Measurements from ENCODE around the gene LAPTM5. TPM values are rescaled to one million over a fixed set of nuclear protein-coding genes. Genes with fewer than 3 reads are reported as not detected.
"Not testable (repeated sequence)": the region's sequence is repeated elsewhere in the genome, so short reads cannot be mapped to it uniquely, and the experiment has no call there.

Gene LAPTM5
- total RNA-seq, 1 experiment from 2014 or later, result 0.15 TPM

GRCh38 chr1:30688920-30689794 is 68.4 kb downstream of the LAPTM5 start:
- H3K79me1 ChIP-seq (ENCODE audit: insufficient read depth, low read depth, low read length, poor library complexity, severe bottlenecking), result no peaks in the 10 kb centered on the region
- H2BK20ac ChIP-seq (ENCODE audit: low read depth, low read length, poor library complexity, severe bottlenecking), result no peak overlapping the region
- H3K4me1 ChIP-seq (ENCODE audit: insufficient read depth, low read length), result peaks cover 14% of the 10 kb centered on the region
- H2AK5ac ChIP-seq (ENCODE audit: insufficient read length, low read length), result no peak overlapping the region
- no peak overlapping the region for H2AFZ ChIP-seq (ENCODE audit: low read length)
- no peak overlapping the region for H3K4me2 ChIP-seq (ENCODE audit: insufficient read depth, insufficient read length, low read length)
- Mint-ChIP-seq H3K4me3 (no peak overlapping the region; a peak in 1 of 5 replicates), H3K27ac (no peak overlapping the region; a peak in 1 of 7 replicates), H3K27me3 (ENCODE audit: low read depth) (peaks cover 20% of the 10 kb centered on the region), H3K36me3 (ENCODE audit: insufficient read depth in 1 of 3, low read depth in 3 of 3) (no peaks in the 10 kb centered on the region; a peak in 1 of 7 replicates), H3K9me3 (no peaks in the 10 kb centered on the region; a peak in 1 of 5 replicates), H3K4me1 (peaks cover 25 to 53% of the 10 kb centered on the region in 2 experiments)
- no peak overlapping the region for H2BK5ac ChIP-seq (ENCODE audit: insufficient read length, low read length)
- no peak overlapping the region for H2BK120ac ChIP-seq (ENCODE audit: low read depth, low read length, poor library complexity, severe bottlenecking)
- no peak for DNase-seq
- H3K27me3 ChIP-seq (ENCODE audit: insufficient read depth, low read length), result no peaks in the 10 kb centered on the region
- no peaks in the 10 kb centered on the region for H4K20me1 ChIP-seq (ENCODE audit: control insufficient read depth, insufficient read depth, insufficient read length)
- TF ChIP-seq, protein P1, sequence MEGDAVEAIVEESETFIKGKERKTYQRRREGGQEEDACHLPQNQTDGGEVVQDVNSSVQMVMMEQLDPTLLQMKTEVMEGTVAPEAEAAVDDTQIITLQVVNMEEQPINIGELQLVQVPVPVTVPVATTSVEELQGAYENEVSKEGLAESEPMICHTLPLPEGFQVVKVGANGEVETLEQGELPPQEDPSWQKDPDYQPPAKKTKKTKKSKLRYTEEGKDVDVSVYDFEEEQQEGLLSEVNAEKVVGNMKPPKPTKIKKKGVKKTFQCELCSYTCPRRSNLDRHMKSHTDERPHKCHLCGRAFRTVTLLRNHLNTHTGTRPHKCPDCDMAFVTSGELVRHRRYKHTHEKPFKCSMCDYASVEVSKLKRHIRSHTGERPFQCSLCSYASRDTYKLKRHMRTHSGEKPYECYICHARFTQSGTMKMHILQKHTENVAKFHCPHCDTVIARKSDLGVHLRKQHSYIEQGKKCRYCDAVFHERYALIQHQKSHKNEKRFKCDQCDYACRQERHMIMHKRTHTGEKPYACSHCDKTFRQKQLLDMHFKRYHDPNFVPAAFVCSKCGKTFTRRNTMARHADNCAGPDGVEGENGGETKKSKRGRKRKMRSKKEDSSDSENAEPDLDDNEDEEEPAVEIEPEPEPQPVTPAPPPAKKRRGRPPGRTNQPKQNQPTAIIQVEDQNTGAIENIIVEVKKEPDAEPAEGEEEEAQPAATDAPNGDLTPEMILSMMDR (conservative IDR thresholded peaks at IDR 0.05), result no peak
- H2BK12ac ChIP-seq (ENCODE audit: insufficient read length, low read depth, low read length), result no peak overlapping the region
- H2BK15ac ChIP-seq (ENCODE audit: low read depth, low read length), result no peak overlapping the region
- no peak overlapping the region for H3K18ac ChIP-seq (ENCODE audit: insufficient read length, low read depth, low read length)
- WGBS (ENCODE audit: extremely low coverage, insufficient read length, low lambda C conversion rate), result no CpG with 5 or more reads among the region's 11 CpGs
- no peaks in the 10 kb centered on the region for H3K9me3 ChIP-seq (ENCODE audit: control insufficient read depth, low read depth, low read length)
- no peak overlapping the region for H3K56ac ChIP-seq (ENCODE audit: insufficient read length, low read depth, low read length)
- H3K23me2 ChIP-seq (ENCODE audit: insufficient read length, low read depth, low read length, poor library complexity, severe bottlenecking), result no peaks in the 10 kb centered on the region
- H3T11ph ChIP-seq (ENCODE audit: low read length), result no peak overlapping the region
- no peak overlapping the region for H3K14ac ChIP-seq (ENCODE audit: insufficient read depth, low read length)
- no peak overlapping the region for H3K4ac ChIP-seq (ENCODE audit: low read depth, low read length)
- no peak overlapping the region for H3K27ac ChIP-seq (ENCODE audit: insufficient read length, low read depth, low read length)
- H4K8ac ChIP-seq (replicated peaks; ENCODE audit: insufficient read length, low read depth, low read length), result no peak overlapping the region
- H3K79me2 ChIP-seq (ENCODE audit: insufficient read depth, low read length), result no peaks in the 10 kb centered on the region
- H4K5ac ChIP-seq (ENCODE audit: insufficient read length, low read depth, low read length), result no peak overlapping the region
- no peak overlapping the region for H3K23ac ChIP-seq (ENCODE audit: insufficient read length, low read depth, low read length)
- H3K9ac ChIP-seq (ENCODE audit: extremely low read depth, insufficient read length, low read length), result no peak overlapping the region
- no peak overlapping the region for H4K91ac ChIP-seq (ENCODE audit: insufficient read length, low read depth, low read length)

GRCh38 chr1:30688516-30688915 is 69.1 kb downstream of the LAPTM5 start:
- not testable (repeated sequence) for H3K27me3 ChIP-seq (ENCODE audit: insufficient read depth, low read length); H2AFZ ChIP-seq (ENCODE audit: low read length); H4K8ac ChIP-seq (replicated peaks; ENCODE audit: insufficient read length, low read depth, low read length); H4K91ac ChIP-seq (ENCODE audit: insufficient read length, low read depth, low read length); DNase-seq; H3K14ac ChIP-seq (ENCODE audit: insufficient read depth, low read length); H3K9me3 ChIP-seq (ENCODE audit: control insufficient read depth, low read depth, low read length); H2AK5ac ChIP-seq (ENCODE audit: insufficient read length, low read length); H3K79me2 ChIP-seq (ENCODE audit: insufficient read depth, low read length); H3K9ac ChIP-seq (ENCODE audit: extremely low read depth, insufficient read length, low read length); H2BK20ac ChIP-seq (ENCODE audit: low read depth, low read length, poor library complexity, severe bottlenecking); H4K5ac ChIP-seq (ENCODE audit: insufficient read length, low read depth, low read length); H2BK120ac ChIP-seq (ENCODE audit: low read depth, low read length, poor library complexity, severe bottlenecking); H3K23me2 ChIP-seq (ENCODE audit: insufficient read length, low read depth, low read length, poor library complexity, severe bottlenecking); H3K4ac ChIP-seq (ENCODE audit: low read depth, low read length); H3K4me2 ChIP-seq (ENCODE audit: insufficient read depth, insufficient read length, low read length); H3K56ac ChIP-seq (ENCODE audit: insufficient read length, low read depth, low read length); H4K20me1 ChIP-seq (ENCODE audit: control insufficient read depth, insufficient read depth, insufficient read length); H3K9me3 Mint-ChIP-seq; H3T11ph ChIP-seq (ENCODE audit: low read length); H2BK5ac ChIP-seq (ENCODE audit: insufficient read length, low read length); H3K27ac ChIP-seq (ENCODE audit: insufficient read length, low read depth, low read length); H3K79me1 ChIP-seq (ENCODE audit: insufficient read depth, low read depth, low read length, poor library complexity, severe bottlenecking); H3K23ac ChIP-seq (ENCODE audit: insufficient read length, low read depth, low read length); H3K27ac Mint-ChIP-seq; H2BK12ac ChIP-seq (ENCODE audit: insufficient read length, low read depth, low read length); H2BK15ac ChIP-seq (ENCODE audit: low read depth, low read length); H3K18ac ChIP-seq (ENCODE audit: insufficient read length, low read depth, low read length); H3K4me3 Mint-ChIP-seq; H3K36me3 Mint-ChIP-seq (ENCODE audit: insufficient read depth in 1 of 3, low read depth in 3 of 3)
- Mint-ChIP-seq H3K27me3 (ENCODE audit: low read depth) (peaks cover 24% of the 10 kb centered on the region), H3K4me1 (peaks cover 21 to 47% of the 10 kb centered on the region in 2 experiments)
- peaks cover 14% of the 10 kb centered on the region for H3K4me1 ChIP-seq (ENCODE audit: insufficient read depth, low read length)
- no CpG with 5 or more reads among the region's 9 CpGs for WGBS (ENCODE audit: extremely low coverage, insufficient read length, low lambda C conversion rate)
